ENCODE measurements around the gene NTNG2. TPM values are rescaled to one million over a fixed set of nuclear protein-coding genes. Genes with fewer than 3 reads are reported as not detected.

NTNG2 gene
- total and polyA plus RNA-seq, 12 donors = 0.37 to 21.6 (median 4.7) TPM

DNA sequence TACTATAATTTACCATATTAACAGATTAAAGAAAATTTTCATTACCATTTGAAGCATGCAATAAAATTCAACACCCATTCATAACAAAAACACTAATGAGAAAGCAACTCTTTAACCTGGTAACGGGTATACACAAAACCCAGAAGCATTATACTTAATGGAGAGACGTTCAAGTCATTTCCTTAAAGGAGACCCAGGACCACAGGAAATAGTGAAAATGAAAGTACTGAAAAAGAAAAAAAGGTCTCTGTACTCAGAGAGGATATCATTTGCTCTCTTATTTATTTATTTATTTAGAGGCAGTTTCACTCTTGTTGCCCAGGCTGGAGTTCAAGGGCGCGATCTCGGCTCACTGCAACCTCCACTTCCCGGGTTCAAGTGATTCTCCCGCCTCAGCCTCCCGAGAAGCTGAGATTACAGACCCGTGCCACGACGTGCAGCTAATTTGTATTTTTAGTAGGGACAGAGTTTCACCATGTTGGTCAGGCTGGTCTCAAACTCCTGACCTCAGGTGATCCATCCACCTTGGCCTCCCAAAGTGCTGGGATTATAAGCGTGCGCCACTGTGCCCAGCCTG is 131.4 kb downstream of the NTNG2 start:
- H3K36me3 ChIP-seq (replicated peaks in 1 of 2) = peaks cover 0 to 45% of the 10 kb centered on the region in 2 donors
- no peak overlapping the region for H3K27ac ChIP-seq
- TF ChIP-seq CTCF (IDR thresholded peaks at IDR 0.05) = no peak
- no peaks in the 10 kb centered on the region for H3K9me3 ChIP-seq (replicated peaks in 1 of 3)
- intact Hi-C loops (cut with DNase I) = loop anchor here in 1 of 2 donors (10.0 kb wide), 1 partner anchor 52 kb away; no protein-coding TSS in a partner anchor
- no peaks in the 10 kb centered on the region for H3K27me3 ChIP-seq
- H3K4me1 ChIP-seq (replicated peaks in 1 of 2) = peaks cover 10% of the 10 kb centered on the region in 2 donors
- 82 to 86% (median 85%) methylated on average over 13 of the region's 13 CpGs for WGBS, 4 donors
- no peak for DNase-seq
- H3K4me3 ChIP-seq = no peak overlapping the region

Other genes with a start within 250 kb of the NTNG2 start
- gene MED27, start 82.2 kb upstream of the NTNG2 start, total RNA-seq = 10 to 100 TPM; 13.9 to 37.4 (median 16.2) TPM
- 10 to 100 TPM; 12.2 to 22.6 (median 14.6) TPM for gene MED27, start 82.2 kb upstream of the NTNG2 start, polyA plus RNA-seq
- gene SETX, start 192.9 kb downstream of the NTNG2 start, total RNA-seq = 10 to 100 TPM; 36.5 to 71.7 (median 44.4) TPM
- 10 to 100 TPM; 20.3 to 34.3 (median 23.0) TPM for gene SETX, start 192.9 kb downstream of the NTNG2 start, polyA plus RNA-seq
- 10 to 100 TPM in 4 of 9 donors, 1 to 10 TPM in 5; 6.9 to 11.4 (median 9.3) TPM for gene TTF1, start 244.8 kb downstream of the NTNG2 start, total RNA-seq
- gene TTF1, start 244.8 kb downstream of the NTNG2 start, polyA plus RNA-seq = 10 to 100 TPM in 2 of 3 donors, 1 to 10 TPM in 1; 10.0 to 18.7 (median 11.8) TPM
- gene CFAP77, start 248.2 kb downstream of the NTNG2 start, total RNA-seq = not detected
- not detected for gene CFAP77, start 248.2 kb downstream of the NTNG2 start, polyA plus RNA-seq

All from adrenal gland (tissue), 12 donors.